Neural progenitor cell (in vitro differentiated cells): ENCODE results near the gene AKAP6. TPM values are rescaled to one million over a fixed set of nuclear protein-coding genes. Genes with fewer than 3 reads are reported as not detected.

ENCODE experiments used
- DNase-seq: peaks from one replicate; pipeline ENCODE4 v3.0.0-alpha.2; 2016; ENCODE audit warnings: low spot score
- H2AFZ ChIP-seq: fragments of 200-600 bp; sonication (generic); replicated peaks from 2 replicates; pipeline ENCODE4 v1.6.1; 2016; ENCODE audit warnings: antibody characterized with exemption
- H3F3A ChIP-seq: fragments of 200-600 bp; sonication (generic); 2 replicates; pipeline ENCODE4 v1.6.1; 2016; ENCODE audit warnings: antibody characterized with exemption, low read depth
- H3K27ac ChIP-seq: fragments of 200-600 bp; sonication (generic); 2 replicates; pipeline ENCODE4 v1.5.1; 2016; ENCODE audit warnings: mild to moderate bottlenecking
- H3K27me3 ChIP-seq: fragments of 200-600 bp; sonication (generic); 2 replicates; pipeline ENCODE4 v1.6.1; 2016; ENCODE audit warnings: mild to moderate bottlenecking, moderate library complexity
- H3K36me3 ChIP-seq: fragments of 200-600 bp; sonication (generic); 2 replicates; pipeline ENCODE4 v1.5.1; 2016
- H3K4me1 ChIP-seq: fragments of 200-600 bp; sonication (generic); 2 replicates; pipeline ENCODE4 v1.6.1; 2016; ENCODE audit warnings: mixed run types
- H3K4me2 ChIP-seq: fragments of 200-600 bp; sonication (generic); 2 replicates; pipeline ENCODE4 v1.6.1; 2016
- H3K4me3 ChIP-seq: fragments of 200-600 bp; sonication (generic); 2 replicates; pipeline ENCODE4 v1.5.1; 2016
- H3K79me2 ChIP-seq: fragments of 200-600 bp; sonication (generic); 2 replicates; pipeline ENCODE4 v1.6.1; 2016; ENCODE audit warnings: low read depth
- H3K9ac ChIP-seq: fragments of 200-600 bp; sonication (generic); 2 replicates; pipeline ENCODE4 v1.6.1; 2016
- H3K9me3 ChIP-seq: fragments of 200-600 bp; sonication (generic); 2 replicates; pipeline ENCODE4 v1.5.1; 2016; ENCODE audit warnings: low read depth
- H4K20me1 ChIP-seq: fragments of 200-600 bp; sonication (generic); 2 replicates; pipeline ENCODE4 v1.6.1; 2016; ENCODE audit warnings: low read depth
- H3K27ac Mint-ChIP-seq: 3 replicates; pipeline ENCODE4 v1.8.0; 2021; ENCODE audit warnings: mixed read lengths
- H3K27me3 Mint-ChIP-seq: 2 replicates; pipeline ENCODE4 v1.8.0; 2022; ENCODE audit warnings: low read depth, mild to moderate bottlenecking, inconsistent platforms, moderate library complexity, mixed read lengths; ENCODE audit not compliant: insufficient read depth
- H3K36me3 Mint-ChIP-seq: 3 replicates; pipeline ENCODE4 v1.8.0; 2021; ENCODE audit warnings: mixed read lengths
- H3K4me1 Mint-ChIP-seq: 3 replicates; pipeline ENCODE4 v1.8.0; 2021; ENCODE audit warnings: mixed read lengths
- H3K4me3 Mint-ChIP-seq: 3 replicates; pipeline ENCODE4 v1.8.0; 2021; ENCODE audit warnings: mild to moderate bottlenecking, moderate library complexity, mixed read lengths
- H3K9me3 Mint-ChIP-seq: 3 replicates; pipeline ENCODE4 v1.8.0; 2020; ENCODE audit warnings: mixed read lengths
- CTCF ChIP-seq: fragments of 200-600 bp; sonication (generic); IDR thresholded peaks from 2 replicates; pipeline ENCODE4 v1.5.1; 2017; ENCODE audit warnings: antibody characterized with exemption, mild to moderate bottlenecking
- EZH2 ChIP-seq: fragments of 200-600 bp; sonication (generic); IDR thresholded peaks from 2 replicates; pipeline ENCODE4 v1.6.1; 2017; ENCODE audit warnings: antibody characterized with exemption, mild to moderate bottlenecking, moderate library complexity
- EZH2phosphoT487 ChIP-seq: fragments of 200-600 bp; sonication (generic); IDR thresholded peaks from 2 replicates; pipeline ENCODE4 v1.6.1; 2017; ENCODE audit warnings: antibody characterized with exemption
- total RNA-seq: library from RNA; depleted of rRNA; stranded (reverse); fragments of >200 nt; gene quantifications from 2 replicates; pipeline ENCODE4 v1.2.3, GENCODE V29; 2015; ENCODE audit warnings: low replicate concordance

AKAP6 gene
- total RNA-seq, 1 donor from 2014 or later: 3.7 TPM

GRCh38 chr14:32491416-32492016 lies 162.4 kb downstream of the AKAP6 start:
- H3K36me3 Mint-ChIP-seq: no peaks in the 10 kb centered on the region
- peaks cover 2% of the 10 kb centered on the region for H3K9me3 Mint-ChIP-seq
- Histone ChIP-seq H4K20me1 (no peaks in the 10 kb centered on the region), H3K4me2 (no peak overlapping the region), H2AFZ (no peak overlapping the region), H3K27me3 (no peaks in the 10 kb centered on the region), H3F3A (no peaks in the 10 kb centered on the region), H3K4me3 (no peak overlapping the region), H3K9ac (no peak overlapping the region), H3K27ac (no peak overlapping the region), H3K4me1 (no peaks in the 10 kb centered on the region), H3K79me2 (no peaks in the 10 kb centered on the region), H3K36me3 (no peaks in the 10 kb centered on the region), H3K9me3 (no peaks in the 10 kb centered on the region)
- TF ChIP-seq CTCF (no peak), EZH2 (no peak), EZH2phosphoT487 (no peak)
- H3K4me1 Mint-ChIP-seq: no peaks in the 10 kb centered on the region
- peaks cover 2% of the 10 kb centered on the region for H3K27me3 Mint-ChIP-seq
- DNase-seq: no peak
- H3K27ac Mint-ChIP-seq: no peak overlapping the region
- no peak overlapping the region for H3K4me3 Mint-ChIP-seq

DNA sequence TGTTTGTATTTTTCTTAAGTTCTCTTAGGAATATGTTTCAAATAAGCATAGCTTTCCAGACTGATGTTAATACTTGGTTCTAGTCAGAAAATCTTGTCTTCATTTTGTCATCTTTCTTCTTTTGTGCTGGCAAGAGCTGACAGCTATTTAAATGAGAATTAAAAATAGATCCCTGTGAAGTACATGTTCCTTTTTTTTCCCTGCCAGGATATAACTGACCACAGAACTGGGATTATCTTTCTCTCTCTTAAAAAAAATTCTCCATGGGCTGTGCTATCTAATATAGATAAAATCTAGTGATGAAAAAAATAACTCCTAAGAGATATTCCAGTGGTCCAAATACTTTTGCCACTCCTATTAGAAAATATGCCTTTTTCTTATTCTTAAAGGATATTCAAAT lies 163.4 kb downstream of the AKAP6 start:
- H3K36me3 ChIP-seq: no peaks in the 10 kb centered on the region
- no peaks in the 10 kb centered on the region for H3K4me1 Mint-ChIP-seq
- TF ChIP-seq EZH2phosphoT487: no peak
- no peak for TF ChIP-seq CTCF
- no peak for TF ChIP-seq EZH2
- no peaks in the 10 kb centered on the region for H3K36me3 Mint-ChIP-seq
- no peak overlapping the region for H3K9ac ChIP-seq
- no peaks in the 10 kb centered on the region for H4K20me1 ChIP-seq
- H3K79me2 ChIP-seq: no peaks in the 10 kb centered on the region
- H3K27me3 Mint-ChIP-seq: peaks cover 2% of the 10 kb centered on the region
- H3K4me3 ChIP-seq: no peak overlapping the region
- no peaks in the 10 kb centered on the region for H3K9me3 Mint-ChIP-seq
- no peaks in the 10 kb centered on the region for H3K4me1 ChIP-seq
- no peaks in the 10 kb centered on the region for H3K27me3 ChIP-seq
- H3K27ac Mint-ChIP-seq: no peak overlapping the region
- H3K4me2 ChIP-seq: no peak overlapping the region
- no peak for DNase-seq
- H3K27ac ChIP-seq: no peak overlapping the region
- H2AFZ ChIP-seq: no peak overlapping the region
- no peaks in the 10 kb centered on the region for H3F3A ChIP-seq
- H3K9me3 ChIP-seq: no peaks in the 10 kb centered on the region
- no peak overlapping the region for H3K4me3 Mint-ChIP-seq

- Mint-ChIP-seq H3K4me3 (no peak overlapping the region), H3K4me1 (no peaks in the 10 kb centered on the region), H3K27me3 (no peaks in the 10 kb centered on the region), H3K27ac (no peak overlapping the region), H3K9me3 (no peaks in the 10 kb centered on the region), H3K36me3 (no peaks in the 10 kb centered on the region)
- no peak overlapping the region for H3K4me3 ChIP-seq
- H3K9ac ChIP-seq: no peak overlapping the region
- TF ChIP-seq EZH2 (no peak), CTCF (no peak), EZH2phosphoT487 (no peak)
- no peaks in the 10 kb centered on the region for H3K79me2 ChIP-seq
- no peak for DNase-seq
- no peaks in the 10 kb centered on the region for H3K27me3 ChIP-seq
- no peaks in the 10 kb centered on the region for H3K36me3 ChIP-seq
- no peak overlapping the region for H3K27ac ChIP-seq
- no peaks in the 10 kb centered on the region for H3K4me1 ChIP-seq
- no peak overlapping the region for H3K4me2 ChIP-seq
- no peaks in the 10 kb centered on the region for H4K20me1 ChIP-seq
- no peaks in the 10 kb centered on the region for H3F3A ChIP-seq
- no peak overlapping the region for H2AFZ ChIP-seq
- H3K9me3 ChIP-seq: no peaks in the 10 kb centered on the region
These were observed 165.7 kb downstream of the AKAP6 start for GRCh38 chr14:32494609-32495434.
